Right ventricle myocardium superior (tissue), 1 donor: ENCODE measurements around the gene NR3C1. TPM values are rescaled to one million over a fixed set of nuclear protein-coding genes. Genes with fewer than 3 reads are reported as not detected.

Experiments
- ATAC-seq: fragments of 200-7000 bp; cut with Tn5 transposase; one replicate; pipeline ENCODE4 v1.9.1; 2020; ENCODE audit warnings: mild to moderate bottlenecking; ENCODE audit not compliant: poor library complexity
- DNase-seq: peaks from one replicate; pipeline ENCODE4 v3.0.0-alpha.2; 2020
- intact Hi-C: fragments of 100-400 bp; cut with DNase I; formaldehyde crosslinking; loops from one replicate; pipeline ENCODE4 v1.11.2; 2022
- total RNA-seq: library from RNA; stranded (reverse); fragmentation: NEBNext Ultra II Directional; extraction: Animal tissue kit (Norgen Biotek cat#: 25700); gene quantifications from one replicate; pipeline ENCODE4 v1.2.1, GENCODE V29; 2021
- donor health status: DM: no; HTN: yes; CAD: no; lungs with severe emphysema.

NR3C1 gene
- total RNA-seq, 1 donor from 2014 or later = 48.9 TPM

DNA sequence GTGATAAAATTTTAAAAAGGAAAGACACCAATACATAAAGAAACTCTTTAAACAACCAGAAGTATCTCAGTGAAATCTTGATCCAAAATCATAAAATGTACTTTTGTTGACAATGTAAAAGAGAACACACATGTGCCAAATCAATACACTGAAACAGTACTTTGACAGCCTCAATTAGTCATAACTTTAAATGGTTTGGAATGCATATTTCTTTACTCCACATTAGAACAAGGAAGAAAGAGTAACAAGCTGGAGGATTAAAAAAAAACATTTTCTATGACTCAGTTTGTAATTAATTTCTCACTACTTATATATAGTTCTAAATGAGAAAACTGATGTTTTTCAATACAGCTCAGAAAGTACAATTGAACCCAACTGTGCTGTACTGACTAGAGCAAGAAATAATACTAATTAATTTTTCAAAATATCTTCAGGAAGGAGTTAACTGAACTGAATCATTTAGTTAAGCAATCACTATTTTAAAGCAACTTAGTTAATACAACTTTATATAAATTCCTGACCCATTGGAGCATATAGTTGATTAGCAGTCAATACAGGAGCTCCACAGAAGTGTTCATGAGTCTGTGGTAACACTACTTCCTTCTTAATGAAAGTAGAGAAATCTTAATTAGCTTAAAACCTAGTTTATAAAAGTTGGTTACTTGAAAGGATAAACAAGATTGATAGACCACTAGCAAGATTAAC is 101.0 kb downstream of the NR3C1 start:
- intact Hi-C loops = no loop called here
- DNase-seq (no peak), ATAC-seq (no peak)

- intact Hi-C loops = no loop called here
- DNase-seq = no peak
- no peak for ATAC-seq
These were observed 105.7 kb downstream of the NR3C1 start for GRCh38 chr5:143297756-143298155.

GRCh38 chr5:143290125-143290524 is 113.4 kb downstream of the NR3C1 start:
- intact Hi-C loops = no loop called here
- no peak for ATAC-seq

GRCh38 chr5:143284521-143284920 is 119.0 kb downstream of the NR3C1 start:
- intact Hi-C loops = no loop called here
- ATAC-seq (no peak), DNase-seq (no peak)

More at GRCh38 chr5:143290125-143290524, 113.4 kb downstream of the NR3C1 start:
- no peak for DNase-seq

GRCh38 chr5:143284002-143284401 is 119.5 kb downstream of the NR3C1 start:
- no peak for DNase-seq
- no peak for ATAC-seq
- intact Hi-C loops = no loop called here

DNA sequence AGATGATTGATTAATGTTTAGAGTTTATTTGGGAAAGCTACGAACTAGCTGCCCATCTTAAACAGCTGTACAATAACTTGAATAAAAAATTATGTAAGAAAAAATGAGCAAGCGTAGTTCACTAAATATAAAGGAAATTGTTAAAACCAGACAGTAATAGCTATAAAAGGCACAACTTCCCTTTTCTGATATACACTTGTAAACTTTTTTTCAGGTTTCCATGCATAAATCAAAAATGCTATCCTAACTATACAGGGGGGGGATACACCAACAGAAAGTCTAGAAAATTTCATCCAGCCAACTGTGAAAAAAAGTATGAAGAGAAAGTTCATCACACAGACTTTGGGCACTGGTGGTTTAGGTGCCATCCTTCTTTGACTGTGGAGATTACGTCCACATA is 122.3 kb downstream of the NR3C1 start:
- no peak for DNase-seq
- intact Hi-C loops = no loop called here
- ATAC-seq = no peak

DNA sequence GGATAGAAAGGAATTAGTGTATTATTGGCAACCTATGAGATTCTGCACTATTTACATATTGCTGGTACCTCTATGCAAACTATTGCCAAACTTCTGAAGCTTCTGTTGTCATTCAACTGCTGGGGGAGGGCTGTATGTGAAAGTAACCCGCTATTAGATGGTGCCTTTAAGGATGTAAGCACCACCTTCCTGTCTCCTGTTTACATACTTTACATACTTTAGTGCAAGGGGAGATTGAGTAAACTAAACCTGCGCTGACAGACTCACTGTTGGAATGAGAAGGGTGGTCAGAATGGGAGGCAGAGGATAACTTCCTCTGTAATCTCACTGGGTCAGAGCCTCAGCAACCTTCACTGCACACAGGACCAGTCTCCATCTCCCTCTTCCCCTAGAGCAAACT is 123.8 kb downstream of the NR3C1 start:
- ATAC-seq = no peak
- intact Hi-C loops = no loop called here
- no peak for DNase-seq

- DNase-seq (no peak), ATAC-seq (no peak)
- intact Hi-C loops = no loop called here
These were observed 126.0 kb downstream of the NR3C1 start for GRCh38 chr5:143277536-143277935.

GRCh38 chr5:143275512-143276363 is 127.7 kb downstream of the NR3C1 start:
- DNase-seq = no peak
- intact Hi-C loops = no loop called here
- no peak for ATAC-seq

- ATAC-seq (no peak), DNase-seq (no peak)
- intact Hi-C loops = no loop called here
These were observed 128.5 kb downstream of the NR3C1 start for GRCh38 chr5:143274952-143275351.

DNA sequence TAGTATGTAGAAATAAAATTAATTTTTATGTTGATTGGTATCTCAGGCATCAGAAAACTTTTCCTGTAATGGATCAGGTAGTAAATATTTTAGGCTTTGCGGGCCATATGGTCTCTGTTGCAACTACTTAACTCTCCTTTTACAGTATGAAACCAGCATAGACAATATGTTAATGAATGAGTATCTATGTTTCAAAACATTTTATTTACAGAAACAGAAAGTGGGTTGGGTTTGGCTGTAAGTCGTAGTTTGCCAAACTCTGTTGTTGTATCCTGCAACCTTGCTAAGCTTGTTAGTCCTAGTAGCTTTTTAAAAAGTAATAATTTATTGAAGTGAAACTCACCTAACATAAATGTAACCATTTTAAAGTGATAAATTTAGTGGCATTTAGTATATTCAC is 132.1 kb downstream of the NR3C1 start:
- ATAC-seq = no peak
- DNase-seq = no peak
- intact Hi-C loops = no loop called here

DNA sequence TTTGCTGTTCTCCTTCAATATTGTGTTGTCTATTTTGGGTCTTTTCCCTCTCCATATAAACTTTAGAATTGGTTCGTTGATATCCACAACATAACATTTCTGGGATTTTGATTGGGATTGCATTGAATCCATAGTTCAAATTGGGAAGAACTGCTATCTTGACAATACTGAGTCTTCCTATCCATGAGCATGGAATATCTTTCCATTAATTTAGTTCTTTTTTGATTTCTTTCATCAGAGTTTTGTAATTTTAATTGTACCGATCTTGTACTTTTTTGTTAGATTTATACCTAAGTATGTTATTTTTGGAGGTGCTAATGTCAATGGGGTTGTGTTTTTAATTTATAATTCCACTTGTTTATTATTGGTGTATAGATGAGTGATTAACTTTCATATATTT is 135.1 kb downstream of the NR3C1 start:
- intact Hi-C loops = no loop called here
- ATAC-seq = no peak
- no peak for DNase-seq

DNA sequence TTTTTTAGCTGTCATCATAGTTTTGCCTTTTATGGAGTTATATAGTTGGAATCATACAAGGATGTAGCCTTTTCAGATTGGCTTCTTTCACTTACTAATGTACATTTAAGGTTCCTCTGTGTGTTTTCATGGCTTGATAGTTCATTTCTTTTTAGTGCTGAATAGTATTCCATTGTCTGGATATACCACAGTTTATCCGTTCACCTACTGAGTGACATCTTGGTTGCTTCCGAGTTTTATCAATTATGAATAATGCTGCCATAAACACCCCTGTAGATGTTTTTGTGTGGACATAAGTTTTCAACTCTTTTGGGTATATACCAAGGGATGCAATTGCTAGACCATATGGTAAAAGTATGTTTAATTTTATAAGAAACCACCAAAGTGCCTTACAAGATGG is 136.3 kb downstream of the NR3C1 start:
- intact Hi-C loops = no loop called here
- DNase-seq (no peak), ATAC-seq (no peak)

DNA sequence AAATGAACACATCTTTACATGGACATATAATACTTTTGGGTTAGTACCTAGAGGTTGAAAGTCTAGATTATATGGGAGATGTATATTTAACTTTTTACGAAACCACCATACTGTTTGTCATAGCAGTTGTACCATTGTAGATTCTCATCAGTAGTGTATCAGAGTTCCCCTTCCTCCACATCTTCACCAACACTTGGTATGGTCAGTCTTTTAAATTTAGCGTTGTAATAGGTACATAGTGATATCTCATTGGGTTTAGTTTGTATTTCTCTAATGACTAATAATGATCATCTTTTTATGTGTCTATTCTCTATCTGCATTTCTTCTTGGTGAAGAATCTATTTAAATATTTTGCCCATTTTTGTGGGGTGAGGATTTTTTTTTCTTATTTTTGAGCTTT is 137.5 kb downstream of the NR3C1 start:
- ATAC-seq (no peak), DNase-seq (no peak)
- intact Hi-C loops = no loop called here

GRCh38 chr5:143263272-143263810 is 140.1 kb downstream of the NR3C1 start:
- DNase-seq = no peak
- intact Hi-C loops = no loop called here
- ATAC-seq = no peak

DNA sequence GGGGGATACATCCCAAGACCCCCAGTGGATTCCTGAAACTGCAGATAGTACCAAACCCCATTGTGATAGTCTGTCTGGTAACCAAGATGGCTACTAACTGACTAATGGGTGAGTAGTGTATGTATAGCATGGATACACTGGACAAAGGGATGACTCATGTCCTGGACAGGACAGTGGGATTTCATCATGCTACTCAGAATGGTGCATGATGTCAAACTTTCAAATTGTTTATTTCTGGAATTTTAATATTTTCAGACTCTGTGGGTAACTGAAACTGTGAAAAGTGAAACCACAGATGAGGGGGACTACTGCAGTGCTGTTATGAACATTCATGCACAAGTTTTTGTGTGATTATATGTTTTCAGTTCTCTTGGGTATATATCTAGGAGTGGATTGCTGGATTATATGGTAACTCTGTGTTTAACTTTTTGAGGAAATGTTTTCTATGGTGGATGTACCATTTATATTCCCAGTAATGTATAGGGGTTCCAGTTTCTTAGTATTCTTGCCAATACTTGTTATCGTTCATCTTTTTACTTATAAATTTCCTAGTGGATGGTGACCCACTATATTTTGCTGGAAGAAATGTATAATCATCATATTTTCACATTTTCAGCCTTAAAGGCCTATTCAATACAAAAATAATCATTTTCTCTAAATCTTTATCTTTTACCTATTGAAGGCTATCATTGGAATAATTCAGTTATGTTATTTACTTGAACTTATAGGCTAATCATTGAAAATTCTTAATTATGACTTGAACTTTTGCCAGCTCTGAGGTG is 140.9 kb downstream of the NR3C1 start:
- no peak for ATAC-seq
- intact Hi-C loops = no loop called here
- no peak for DNase-seq

DNA sequence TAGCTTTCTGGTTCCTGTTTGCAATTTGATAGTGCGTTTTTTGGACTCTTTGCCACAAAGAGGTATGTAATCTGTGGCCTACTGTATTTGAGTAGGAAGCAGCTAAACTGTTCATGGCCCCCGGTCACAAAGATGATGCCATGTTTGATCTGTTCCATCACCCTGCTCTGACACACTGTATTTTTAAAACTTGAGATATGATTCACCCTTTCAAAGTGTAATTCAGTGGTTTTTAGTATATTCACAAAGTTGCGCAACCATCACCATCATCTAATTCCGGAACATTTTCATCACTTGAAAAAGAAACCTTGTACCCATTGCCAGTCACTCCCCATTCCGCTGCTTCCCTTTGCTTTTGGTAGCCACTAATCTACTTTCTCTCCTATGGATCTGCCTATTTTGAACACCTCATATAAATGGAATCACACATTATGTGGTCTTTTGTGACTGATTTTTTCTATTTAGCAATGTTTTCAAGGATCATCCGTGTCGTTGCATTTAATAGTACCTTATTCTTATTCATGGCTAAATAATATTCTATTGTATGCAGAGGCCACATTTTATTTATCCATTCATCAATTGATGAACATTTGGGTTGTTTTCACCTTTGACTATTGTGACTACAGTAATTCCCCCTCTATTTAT is 141.6 kb downstream of the NR3C1 start:
- ATAC-seq = no peak

DNA sequence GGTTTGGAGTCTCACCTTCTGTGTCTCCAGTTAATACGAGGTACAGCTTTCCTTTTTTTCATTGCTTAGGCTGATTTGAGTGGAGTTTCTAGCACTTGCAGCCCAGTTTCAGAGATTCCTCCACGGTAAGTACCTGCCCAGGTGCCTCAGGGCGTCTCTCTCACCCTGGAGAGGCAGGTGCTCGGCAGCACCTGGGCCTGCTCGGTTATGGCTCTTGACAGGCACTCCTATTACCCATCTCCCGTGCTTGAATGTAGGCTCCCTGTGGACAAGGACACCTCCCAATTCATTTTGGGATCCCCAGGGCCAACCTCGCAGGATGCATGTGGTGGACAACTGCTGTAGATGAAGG is 144.3 kb downstream of the NR3C1 start:
- DNase-seq (no peak), ATAC-seq (no peak)
- intact Hi-C loops = no loop called here

More for the DNA sequence above, 141.6 kb downstream of the NR3C1 start:
- intact Hi-C loops = no loop called here
- no peak for DNase-seq
